ENCODE measurements around the gene AKAP13. TPM values are rescaled to one million over a fixed set of nuclear protein-coding genes. Genes with fewer than 3 reads are reported as not detected.

Gene AKAP13
- polyA plus RNA-seq, 2 of the 4 experiments (the other 2 are of a cell fraction), result 20.4 to 28.8 TPM

DNA sequence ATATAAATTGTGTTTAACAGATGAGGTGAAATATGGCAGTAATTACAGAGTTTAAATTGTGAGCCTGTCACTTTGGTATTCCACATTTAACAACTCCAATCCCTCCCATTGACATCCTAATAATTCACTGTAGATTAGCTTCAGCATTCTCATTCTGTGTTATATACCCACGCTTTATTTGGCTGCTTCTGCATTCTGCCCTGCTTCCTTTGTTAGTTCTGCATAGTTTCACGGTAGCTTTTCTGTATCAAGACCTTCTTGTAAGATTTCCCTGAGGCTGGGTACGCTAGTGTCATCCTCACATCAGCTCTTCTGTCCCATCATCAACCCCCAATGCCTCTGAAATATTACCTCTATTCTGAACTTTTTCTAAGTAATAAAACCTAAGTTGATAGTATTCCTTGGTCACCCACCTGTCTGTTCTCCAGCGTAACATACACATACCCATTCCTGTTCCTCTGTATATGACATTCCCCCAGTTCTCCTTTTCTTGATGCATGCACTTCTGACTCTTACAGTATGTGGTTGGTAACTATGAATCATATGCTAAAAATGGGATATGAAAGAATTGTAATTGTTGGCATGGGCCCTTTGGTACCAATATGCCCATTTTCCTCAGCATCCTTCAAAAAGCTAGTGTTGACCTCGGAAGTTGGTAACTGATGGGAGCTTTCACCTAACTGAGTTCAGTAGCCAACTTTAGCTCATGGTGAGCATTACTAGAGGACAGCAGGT is 243.1 kb downstream of the AKAP13 start:
- Histone ChIP-seq H3K27ac (no peak overlapping the region), H3K4me2 (no peak overlapping the region), H3K4me1 (peaks cover 26% of the 10 kb centered on the region), H3K9me3 (no peaks in the 10 kb centered on the region), H3K4me3 (no peak overlapping the region)
- CTCF ChIA-PET, result interaction anchor here (0.6 to 1.9 kb wide), 3 partner anchors 18 to 23 kb away, joined by 3 to 4 read pairs (median 3); no protein-coding TSS in a partner anchor
- TF ChIP-seq CBX8 (IDR thresholded peaks at IDR 0.05), result no peak
- TF ChIP-seq, protein P1, sequence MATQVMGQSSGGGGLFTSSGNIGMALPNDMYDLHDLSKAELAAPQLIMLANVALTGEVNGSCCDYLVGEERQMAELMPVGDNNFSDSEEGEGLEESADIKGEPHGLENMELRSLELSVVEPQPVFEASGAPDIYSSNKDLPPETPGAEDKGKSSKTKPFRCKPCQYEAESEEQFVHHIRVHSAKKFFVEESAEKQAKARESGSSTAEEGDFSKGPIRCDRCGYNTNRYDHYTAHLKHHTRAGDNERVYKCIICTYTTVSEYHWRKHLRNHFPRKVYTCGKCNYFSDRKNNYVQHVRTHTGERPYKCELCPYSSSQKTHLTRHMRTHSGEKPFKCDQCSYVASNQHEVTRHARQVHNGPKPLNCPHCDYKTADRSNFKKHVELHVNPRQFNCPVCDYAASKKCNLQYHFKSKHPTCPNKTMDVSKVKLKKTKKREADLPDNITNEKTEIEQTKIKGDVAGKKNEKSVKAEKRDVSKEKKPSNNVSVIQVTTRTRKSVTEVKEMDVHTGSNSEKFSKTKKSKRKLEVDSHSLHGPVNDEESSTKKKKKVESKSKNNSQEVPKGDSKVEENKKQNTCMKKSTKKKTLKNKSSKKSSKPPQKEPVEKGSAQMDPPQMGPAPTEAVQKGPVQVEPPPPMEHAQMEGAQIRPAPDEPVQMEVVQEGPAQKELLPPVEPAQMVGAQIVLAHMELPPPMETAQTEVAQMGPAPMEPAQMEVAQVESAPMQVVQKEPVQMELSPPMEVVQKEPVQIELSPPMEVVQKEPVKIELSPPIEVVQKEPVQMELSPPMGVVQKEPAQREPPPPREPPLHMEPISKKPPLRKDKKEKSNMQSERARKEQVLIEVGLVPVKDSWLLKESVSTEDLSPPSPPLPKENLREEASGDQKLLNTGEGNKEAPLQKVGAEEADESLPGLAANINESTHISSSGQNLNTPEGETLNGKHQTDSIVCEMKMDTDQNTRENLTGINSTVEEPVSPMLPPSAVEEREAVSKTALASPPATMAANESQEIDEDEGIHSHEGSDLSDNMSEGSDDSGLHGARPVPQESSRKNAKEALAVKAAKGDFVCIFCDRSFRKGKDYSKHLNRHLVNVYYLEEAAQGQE (IDR thresholded peaks at IDR 0.05), result no peak
- no peak for TF ChIP-seq BHLHE40 (IDR thresholded peaks at IDR 0.05; ENCODE audit: low read depth, low read length)
- TF ChIP-seq RAD21 (conservative IDR thresholded peaks at IDR 0.05 in 1 of 2, IDR thresholded peaks at IDR 0.05 in 1 of 2), result no peak
- TF ChIP-seq MYC (IDR thresholded peaks at IDR 0.05; ENCODE audit: borderline replicate concordance, low read length), result no peak
- TF ChIP-seq HES2 (IDR thresholded peaks at IDR 0.05), result no peak
- DNase-seq (ENCODE audit: low read depth in 1 of 2, low spot score in 1 of 2) (no peak), FAIRE-seq (no peak), ATAC-seq (no peak)
- WGBS (ENCODE audit: missing lambda C conversion rate), result 94% methylated on average over 5 of the region's 5 CpGs
- POLR2A ChIA-PET, result no interaction called here

- CTCF ChIA-PET, result interaction anchor here (0.6 to 1.1 kb wide), 3 partner anchors 21 to 293 kb away, joined by 3 read pairs; no protein-coding TSS in a partner anchor
- no peak overlapping the region for H3K27ac ChIP-seq
- no peak for FAIRE-seq
These were observed 243.9 kb downstream of the AKAP13 start for GRCh38 chr15:85624291-85624801.

More at GRCh38 chr15:85624291-85624801, 243.9 kb downstream of the AKAP13 start:
- no peak overlapping the region for H3K4me3 ChIP-seq
- H3K4me1 ChIP-seq, result peaks cover 17% of the 10 kb centered on the region; the same call in 1 of the 3 replicates
- no peak for TF ChIP-seq HMGXB4 (CRISPR knock-in tag; IDR thresholded peaks at IDR 0.05; ENCODE audit: borderline replicate concordance)
- TF ChIP-seq CBX8 (IDR thresholded peaks at IDR 0.05), result no peak
- no peak for TF ChIP-seq POLR2AphosphoS2 (conservative IDR thresholded peaks at IDR 0.05; ENCODE audit: low read length)
- no peak for TF ChIP-seq TP53 (CRISPR knock-in tag; IDR thresholded peaks at IDR 0.05)
- TF ChIP-seq HOXB13 (CRISPR knock-in tag; IDR thresholded peaks at IDR 0.05; ENCODE audit: low read depth), result no peak
- no peak for TF ChIP-seq JUN (IDR thresholded peaks at IDR 0.05)
- TF ChIP-seq, protein P2, sequence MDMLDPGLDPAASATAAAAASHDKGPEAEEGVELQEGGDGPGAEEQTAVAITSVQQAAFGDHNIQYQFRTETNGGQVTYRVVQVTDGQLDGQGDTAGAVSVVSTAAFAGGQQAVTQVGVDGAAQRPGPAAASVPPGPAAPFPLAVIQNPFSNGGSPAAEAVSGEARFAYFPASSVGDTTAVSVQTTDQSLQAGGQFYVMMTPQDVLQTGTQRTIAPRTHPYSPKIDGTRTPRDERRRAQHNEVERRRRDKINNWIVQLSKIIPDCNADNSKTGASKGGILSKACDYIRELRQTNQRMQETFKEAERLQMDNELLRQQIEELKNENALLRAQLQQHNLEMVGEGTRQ (IDR thresholded peaks at IDR 0.05), result no peak
- TF ChIP-seq KDM1A (IDR thresholded peaks at IDR 0.05; ENCODE audit: low read depth), result no peak
- TF ChIP-seq SREBF2 (IDR thresholded peaks at IDR 0.05), result no peak
- 83% methylated on average over 7 of the region's 7 CpGs for WGBS (ENCODE audit: missing lambda C conversion rate)
- H3K4me2 ChIP-seq, result no peak overlapping the region
- POLR2A ChIA-PET, result no interaction called here
- H3K9me3 ChIP-seq, result no peaks in the 10 kb centered on the region
- DNase-seq (ENCODE audit: low read depth in 1 of 2, low spot score in 1 of 2), result no peak
- no peak for ATAC-seq
